Sigmoid colon (tissue), 4 donors: ENCODE results near the gene GHDC.

Source experiments
- EP300 ChIP-seq, 4 donors: sonication (generic); formaldehyde crosslinking; IDR thresholded peaks; one replicate each; pipeline ENCODE4 v1.6.1; 2017; ENCODE audit warnings: antibody characterized with exemption in 4 of 4
- POLR2AphosphoS5 ChIP-seq, 4 donors: sonication (generic); formaldehyde crosslinking; IDR thresholded peaks; one replicate each; pipeline ENCODE4 v1.6.1; 2017; ENCODE audit warnings: antibody characterized with exemption in 4 of 4
- TF ChIP-seq, protein P1 (sequence below), 4 experiments: fragments of 450-650 bp in 3 of 4; fragments of 200-600 bp in 1 of 4; IDR thresholded peaks; one replicate each; pipeline ENCODE4 v1.5.1; 2016 to 2019; ENCODE audit warnings: antibody characterized with exemption in 4 of 4, mild to moderate bottlenecking in 3 of 4, moderate library complexity in 2 of 4

GRCh38 chr17:42230225-42230624 is 35.9 kb upstream of the GHDC start:
- TF ChIP-seq, protein P1, sequence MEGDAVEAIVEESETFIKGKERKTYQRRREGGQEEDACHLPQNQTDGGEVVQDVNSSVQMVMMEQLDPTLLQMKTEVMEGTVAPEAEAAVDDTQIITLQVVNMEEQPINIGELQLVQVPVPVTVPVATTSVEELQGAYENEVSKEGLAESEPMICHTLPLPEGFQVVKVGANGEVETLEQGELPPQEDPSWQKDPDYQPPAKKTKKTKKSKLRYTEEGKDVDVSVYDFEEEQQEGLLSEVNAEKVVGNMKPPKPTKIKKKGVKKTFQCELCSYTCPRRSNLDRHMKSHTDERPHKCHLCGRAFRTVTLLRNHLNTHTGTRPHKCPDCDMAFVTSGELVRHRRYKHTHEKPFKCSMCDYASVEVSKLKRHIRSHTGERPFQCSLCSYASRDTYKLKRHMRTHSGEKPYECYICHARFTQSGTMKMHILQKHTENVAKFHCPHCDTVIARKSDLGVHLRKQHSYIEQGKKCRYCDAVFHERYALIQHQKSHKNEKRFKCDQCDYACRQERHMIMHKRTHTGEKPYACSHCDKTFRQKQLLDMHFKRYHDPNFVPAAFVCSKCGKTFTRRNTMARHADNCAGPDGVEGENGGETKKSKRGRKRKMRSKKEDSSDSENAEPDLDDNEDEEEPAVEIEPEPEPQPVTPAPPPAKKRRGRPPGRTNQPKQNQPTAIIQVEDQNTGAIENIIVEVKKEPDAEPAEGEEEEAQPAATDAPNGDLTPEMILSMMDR (IDR thresholded peaks at IDR 0.05): no peak
- TF ChIP-seq POLR2AphosphoS5 (IDR thresholded peaks at IDR 0.05): no peak
- no peak for TF ChIP-seq EP300 (IDR thresholded peaks at IDR 0.05)
